Body of pancreas (tissue), 4 donors: ENCODE measurements around the gene RPP40.

Experiments used
- CTCF ChIP-seq, 7 experiments: fragments of 450-650 bp in 4 of 7; fragments of 200-600 bp in 3 of 7; sonication (generic) in 3 of 7; IDR thresholded peaks; one replicate each; pipeline ENCODE4 v1.5.1; 2016 to 2019; ENCODE audit warnings: antibody characterized with exemption in 7 of 7
- POLR2A ChIP-seq, 3 donors: fragments of 450-650 bp; IDR thresholded peaks; one replicate each; pipeline ENCODE4 v1.6.1; 2016; ENCODE audit warnings: antibody characterized with exemption in 3 of 3, mild to moderate bottlenecking in 2 of 3

- TF ChIP-seq CTCF (IDR thresholded peaks at IDR 0.05): no peak
- no peak for TF ChIP-seq POLR2A (IDR thresholded peaks at IDR 0.05)
Observed at GRCh38 chr6:5050009-5050408, 46.2 kb upstream of the RPP40 start.
